K562 (cell line): ENCODE measurements around the gene TEX14. TPM values are rescaled to one million over a fixed set of nuclear protein-coding genes. Genes with fewer than 3 reads are reported as not detected.

ENCODE experiments used
- ETV6 ChIP-seq, 3 experiments: fragments of 150-350 bp in 1 of 3; sonication (generic) in 1 of 3; formaldehyde crosslinking in 1 of 3; IDR thresholded peaks; 2 replicates each; pipeline versions ENCODE4 v1.6.1 to v1.8.0; 2014 to 2022; ENCODE audit warnings: borderline replicate concordance in 2 of 3, low read depth in 2 of 3, antibody characterized with exemption in 1 of 3, low read length in 1 of 3, mild to moderate bottlenecking in 1 of 3, missing genetic modification reagents in 1 of 3
- FOSL1 ChIP-seq: fragments of 200-800 bp; sonication (Bioruptor generic); conservative IDR thresholded peaks from 2 replicates; pipeline ENCODE4 v1.6.1; 2016; ENCODE audit warnings: missing genetic modification characterization, missing compliant biosample characterization
- GABPA ChIP-seq: fragments of 200-800 bp; sonication (Bioruptor generic); conservative IDR thresholded peaks from 2 replicates; pipeline ENCODE4 v1.6.1; 2016; ENCODE audit warnings: low read depth, missing genetic modification characterization, missing compliant biosample characterization
- GABPB2 ChIP-seq: fragments of 250-450 bp; sonication (Bioruptor Pico); conservative IDR thresholded peaks from 2 replicates; pipeline ENCODE4 v1.5.1; 2021; ENCODE audit warnings: mild to moderate bottlenecking
- HDAC3 ChIP-seq: fragments of 450-650 bp; IDR thresholded peaks from 2 replicates; pipeline ENCODE4 v1.6.1; 2018; ENCODE audit warnings: borderline replicate concordance, mild to moderate bottlenecking, moderate library complexity; ENCODE audit not compliant: partially characterized antibody
- LCOR ChIP-seq: sonication (generic); formaldehyde crosslinking; IDR thresholded peaks from 2 replicates; pipeline ENCODE4 v1.8.0; 2022; ENCODE audit warnings: mild to moderate bottlenecking, missing genetic modification reagents
- MAFG ChIP-seq: fragments of 450-650 bp; conservative IDR thresholded peaks from 2 replicates; pipeline ENCODE4 v1.6.1; 2016; ENCODE audit warnings: missing genetic modification characterization, missing compliant biosample characterization
- RFX7 ChIP-seq: fragments of 250-450 bp; sonication (Bioruptor Pico); IDR thresholded peaks from 2 replicates; pipeline ENCODE4 v1.5.1; 2021; ENCODE audit warnings: mild to moderate bottlenecking
- SIRT6 ChIP-seq: IDR thresholded peaks from one replicate; pipeline ENCODE4 v1.6.1; 2012; ENCODE audit warnings: low read depth, mild to moderate bottlenecking, control low read depth, inconsistent platforms, low read length, moderate library complexity
- SMARCA5 ChIP-seq: fragments of 450-650 bp; IDR thresholded peaks from 2 replicates; pipeline ENCODE4 v1.6.1; 2016
- SMARCC2 ChIP-seq: fragments of 450-650 bp; IDR thresholded peaks from 2 replicates; pipeline ENCODE4 v1.6.1; 2017; ENCODE audit warnings: antibody characterized with exemption, moderate library complexity, mild to moderate bottlenecking, low read depth
- SREBF2 ChIP-seq: sonication (generic); formaldehyde crosslinking; IDR thresholded peaks from 2 replicates; pipeline ENCODE4 v1.4.0; 2020; ENCODE audit warnings: mild to moderate bottlenecking, missing genetic modification reagents
- ZBTB7A ChIP-seq: IDR thresholded peaks from 2 replicates; pipeline ENCODE4 v1.6.1; 2011; ENCODE audit warnings: low read depth, mild to moderate bottlenecking, low read length, moderate library complexity, borderline replicate concordance; ENCODE audit not compliant: control insufficient read depth
- polyA plus RNA-seq, 8 experiments: library from polyadenylated mRNA; depleted of rRNA in 4 of 8; stranded (reverse) in 5 of 8; unstranded in 3 of 8; fragments of >200 nt; fragmentation: Nextera tagmentation in 2 of 8; fragmentation: Illumina TruSeq in 1 of 8; extraction: Ambion mirVana in 2 of 8; extraction: Trizol in 1 of 8; gene quantifications; 2 replicates each; pipeline versions ENCODE4 v1.2.1 to v1.2.3, GENCODE V29; 2011 to 2014; ENCODE audit warnings: inconsistent platforms in 1 of 8, missing spikeins in 1 of 8
- total RNA-seq, 7 experiments: library from RNA; depleted of rRNA in 6 of 7; stranded (reverse); fragments of >200 nt in 6 of 7; fragmentation: Illumina TruSeq in 2 of 7; extraction: Trizol in 2 of 7; gene quantifications; 2 replicates each; pipeline versions ENCODE4 v1.2.1 to v1.2.3, GENCODE V29; 2011 to 2021; ENCODE audit warnings: low replicate concordance in 1 of 7
- TF ChIP-seq, protein P1 (sequence below): sonication (generic); formaldehyde crosslinking; IDR thresholded peaks from 2 replicates; pipeline ENCODE4 v1.8.0; 2023; ENCODE audit warnings: mild to moderate bottlenecking, missing genetic modification reagents
- TF ChIP-seq, protein P2 (sequence below): fragments of 150-350 bp; conservative IDR thresholded peaks from 2 replicates; pipeline ENCODE4 v1.6.1; 2014; ENCODE audit warnings: low read length
- TF ChIP-seq, protein P3 (sequence below): fragments of 250-450 bp; sonication (Bioruptor Pico); IDR thresholded peaks from 2 replicates; pipeline ENCODE4 v1.5.0; 2021
- TF ChIP-seq, protein P4 (sequence below): sonication (generic); formaldehyde crosslinking; IDR thresholded peaks from 2 replicates; pipeline ENCODE4 v1.8.1; 2023; ENCODE audit warnings: mild to moderate bottlenecking, missing genetic modification reagents

The TEX14 gene
- total and polyA plus RNA-seq, 9 of the 15 experiments (the other 6 are each of a cell fraction or from before 2014, with no cell fraction given), result 0.05 to 0.12 (median 0.09) TPM; not detected in 1

DNA sequence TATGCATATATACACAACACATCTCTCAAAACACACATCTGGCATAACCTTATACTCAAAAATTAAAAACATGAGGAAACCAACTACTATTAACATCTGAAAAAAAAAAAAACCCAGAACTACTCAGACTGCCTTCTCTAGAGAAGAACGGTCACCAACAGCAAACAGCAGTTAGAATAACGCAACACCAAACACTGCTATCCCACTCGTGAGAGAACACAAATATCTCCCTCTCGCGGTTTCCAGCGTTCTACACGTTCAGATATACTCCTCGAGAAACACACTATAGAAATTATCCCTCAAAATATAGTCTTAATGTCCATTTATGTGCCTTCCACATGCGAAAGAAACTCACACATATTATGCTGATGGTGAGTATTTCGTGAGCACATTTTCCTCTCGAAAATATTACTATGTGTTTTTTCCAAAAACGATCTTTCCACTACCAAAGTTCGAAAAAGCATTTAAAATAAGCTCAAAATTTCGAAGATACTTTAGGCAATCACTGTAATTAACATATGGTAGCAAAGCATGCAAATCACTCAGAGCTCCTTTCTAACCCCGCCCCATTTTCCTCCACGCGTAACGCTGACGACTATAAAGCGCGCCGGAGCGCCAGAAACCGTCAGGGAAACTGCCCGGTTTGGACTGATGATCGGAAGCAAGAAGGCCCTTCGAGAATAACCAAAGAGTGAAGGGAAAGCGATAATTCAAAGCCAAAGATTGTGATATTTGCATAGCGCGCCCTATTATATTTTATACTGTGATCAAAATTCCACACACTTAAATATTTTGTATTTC, 60.1 kb downstream of the TEX14 start (continued):
- TF ChIP-seq, protein P1, sequence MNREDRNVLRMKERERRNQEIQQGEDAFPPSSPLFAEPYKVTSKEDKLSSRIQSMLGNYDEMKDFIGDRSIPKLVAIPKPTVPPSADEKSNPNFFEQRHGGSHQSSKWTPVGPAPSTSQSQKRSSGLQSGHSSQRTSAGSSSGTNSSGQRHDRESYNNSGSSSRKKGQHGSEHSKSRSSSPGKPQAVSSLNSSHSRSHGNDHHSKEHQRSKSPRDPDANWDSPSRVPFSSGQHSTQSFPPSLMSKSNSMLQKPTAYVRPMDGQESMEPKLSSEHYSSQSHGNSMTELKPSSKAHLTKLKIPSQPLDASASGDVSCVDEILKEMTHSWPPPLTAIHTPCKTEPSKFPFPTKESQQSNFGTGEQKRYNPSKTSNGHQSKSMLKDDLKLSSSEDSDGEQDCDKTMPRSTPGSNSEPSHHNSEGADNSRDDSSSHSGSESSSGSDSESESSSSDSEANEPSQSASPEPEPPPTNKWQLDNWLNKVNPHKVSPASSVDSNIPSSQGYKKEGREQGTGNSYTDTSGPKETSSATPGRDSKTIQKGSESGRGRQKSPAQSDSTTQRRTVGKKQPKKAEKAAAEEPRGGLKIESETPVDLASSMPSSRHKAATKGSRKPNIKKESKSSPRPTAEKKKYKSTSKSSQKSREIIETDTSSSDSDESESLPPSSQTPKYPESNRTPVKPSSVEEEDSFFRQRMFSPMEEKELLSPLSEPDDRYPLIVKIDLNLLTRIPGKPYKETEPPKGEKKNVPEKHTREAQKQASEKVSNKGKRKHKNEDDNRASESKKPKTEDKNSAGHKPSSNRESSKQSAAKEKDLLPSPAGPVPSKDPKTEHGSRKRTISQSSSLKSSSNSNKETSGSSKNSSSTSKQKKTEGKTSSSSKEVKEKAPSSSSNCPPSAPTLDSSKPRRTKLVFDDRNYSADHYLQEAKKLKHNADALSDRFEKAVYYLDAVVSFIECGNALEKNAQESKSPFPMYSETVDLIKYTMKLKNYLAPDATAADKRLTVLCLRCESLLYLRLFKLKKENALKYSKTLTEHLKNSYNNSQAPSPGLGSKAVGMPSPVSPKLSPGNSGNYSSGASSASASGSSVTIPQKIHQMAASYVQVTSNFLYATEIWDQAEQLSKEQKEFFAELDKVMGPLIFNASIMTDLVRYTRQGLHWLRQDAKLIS (CRISPR knock-in tag), result peak; percentile 99
- TF ChIP-seq MAFG, result peak; percentile 97
- peak; percentile 56 for TF ChIP-seq SMARCC2
- TF ChIP-seq HDAC3, result peak; percentile 82
- TF ChIP-seq SREBF2 (CRISPR knock-in tag), result no peak
- no peak for TF ChIP-seq ZBTB7A
- peak; percentile 81 for TF ChIP-seq FOSL1
- peak; percentile 90 for TF ChIP-seq LCOR
- no peak for TF ChIP-seq SIRT6
- TF ChIP-seq ETV6 (IDR thresholded peaks at IDR 0.05; ENCODE audit: borderline replicate concordance in 1 of 2, low read depth in 2 of 2, low read length in 1 of 2), result peak; percentile 70 to 85; a peak in 3 of 4 replicates
- peak; percentile 19; the same call in 1 of the 2 replicates for TF ChIP-seq ETV6 (CRISPR knock-in tag; IDR thresholded peaks at IDR 0.05; ENCODE audit: borderline replicate concordance)
- peak; percentile 98 for TF ChIP-seq RFX7 (CRISPR knock-in tag)
- TF ChIP-seq, protein P2, sequence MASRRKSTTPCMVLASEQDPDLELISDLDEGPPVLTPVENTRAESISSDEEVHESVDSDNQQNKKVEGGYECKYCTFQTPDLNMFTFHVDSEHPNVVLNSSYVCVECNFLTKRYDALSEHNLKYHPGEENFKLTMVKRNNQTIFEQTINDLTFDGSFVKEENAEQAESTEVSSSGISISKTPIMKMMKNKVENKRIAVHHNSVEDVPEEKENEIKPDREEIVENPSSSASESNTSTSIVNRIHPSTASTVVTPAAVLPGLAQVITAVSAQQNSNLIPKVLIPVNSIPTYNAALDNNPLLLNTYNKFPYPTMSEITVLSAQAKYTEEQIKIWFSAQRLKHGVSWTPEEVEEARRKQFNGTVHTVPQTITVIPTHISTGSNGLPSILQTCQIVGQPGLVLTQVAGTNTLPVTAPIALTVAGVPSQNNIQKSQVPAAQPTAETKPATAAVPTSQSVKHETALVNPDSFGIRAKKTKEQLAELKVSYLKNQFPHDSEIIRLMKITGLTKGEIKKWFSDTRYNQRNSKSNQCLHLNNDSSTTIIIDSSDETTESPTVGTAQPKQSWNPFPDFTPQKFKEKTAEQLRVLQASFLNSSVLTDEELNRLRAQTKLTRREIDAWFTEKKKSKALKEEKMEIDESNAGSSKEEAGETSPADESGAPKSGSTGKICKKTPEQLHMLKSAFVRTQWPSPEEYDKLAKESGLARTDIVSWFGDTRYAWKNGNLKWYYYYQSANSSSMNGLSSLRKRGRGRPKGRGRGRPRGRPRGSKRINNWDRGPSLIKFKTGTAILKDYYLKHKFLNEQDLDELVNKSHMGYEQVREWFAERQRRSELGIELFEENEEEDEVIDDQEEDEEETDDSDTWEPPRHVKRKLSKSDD, result peak; percentile 97
- TF ChIP-seq GABPB2, result peak; percentile 98
- TF ChIP-seq, protein P3, sequence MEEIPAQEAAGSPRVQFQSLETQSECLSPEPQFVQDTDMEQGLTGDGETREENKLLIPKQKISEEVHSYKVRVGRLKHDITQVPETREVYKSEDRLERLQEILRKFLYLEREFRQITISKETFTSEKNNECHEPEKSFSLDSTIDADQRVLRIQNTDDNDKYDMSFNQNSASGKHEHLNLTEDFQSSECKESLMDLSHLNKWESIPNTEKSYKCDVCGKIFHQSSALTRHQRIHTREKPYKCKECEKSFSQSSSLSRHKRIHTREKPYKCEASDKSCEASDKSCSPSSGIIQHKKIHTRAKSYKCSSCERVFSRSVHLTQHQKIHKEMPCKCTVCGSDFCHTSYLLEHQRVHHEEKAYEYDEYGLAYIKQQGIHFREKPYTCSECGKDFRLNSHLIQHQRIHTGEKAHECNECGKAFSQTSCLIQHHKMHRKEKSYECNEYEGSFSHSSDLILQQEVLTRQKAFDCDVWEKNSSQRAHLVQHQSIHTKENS (CRISPR knock-in tag), result peak; percentile 96
- TF ChIP-seq, protein P4, sequence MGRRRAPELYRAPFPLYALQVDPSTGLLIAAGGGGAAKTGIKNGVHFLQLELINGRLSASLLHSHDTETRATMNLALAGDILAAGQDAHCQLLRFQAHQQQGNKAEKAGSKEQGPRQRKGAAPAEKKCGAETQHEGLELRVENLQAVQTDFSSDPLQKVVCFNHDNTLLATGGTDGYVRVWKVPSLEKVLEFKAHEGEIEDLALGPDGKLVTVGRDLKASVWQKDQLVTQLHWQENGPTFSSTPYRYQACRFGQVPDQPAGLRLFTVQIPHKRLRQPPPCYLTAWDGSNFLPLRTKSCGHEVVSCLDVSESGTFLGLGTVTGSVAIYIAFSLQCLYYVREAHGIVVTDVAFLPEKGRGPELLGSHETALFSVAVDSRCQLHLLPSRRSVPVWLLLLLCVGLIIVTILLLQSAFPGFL, result no peak; the same call in 1 of the 2 replicates
- no peak; the same call in 1 of the 2 replicates for TF ChIP-seq SMARCA5
- peak; percentile 46 for TF ChIP-seq GABPA (tag)
